ENCODE data around the gene PLA2G7. TPM values are rescaled to one million over a fixed set of nuclear protein-coding genes. Genes with fewer than 3 reads are reported as not detected.
"Not testable (repeated sequence)": the region's sequence is repeated elsewhere in the genome, so short reads cannot be mapped to it uniquely, and the experiment has no call there.

PLA2G7 gene
- polyA plus RNA-seq, 1 experiment, result not detected

GRCh38 chr6:46776070-46776712, 41.0 kb upstream of the PLA2G7 start:
- ChIA-PET CTCF (no interaction called here), POLR2A (no interaction called here)
- DNase-seq (ENCODE audit: low read depth), result no peak
- no peaks in the 10 kb centered on the region for H3K27me3 ChIP-seq (ENCODE audit: control insufficient read depth, insufficient read depth, low read length)
- TF ChIP-seq, protein P1, sequence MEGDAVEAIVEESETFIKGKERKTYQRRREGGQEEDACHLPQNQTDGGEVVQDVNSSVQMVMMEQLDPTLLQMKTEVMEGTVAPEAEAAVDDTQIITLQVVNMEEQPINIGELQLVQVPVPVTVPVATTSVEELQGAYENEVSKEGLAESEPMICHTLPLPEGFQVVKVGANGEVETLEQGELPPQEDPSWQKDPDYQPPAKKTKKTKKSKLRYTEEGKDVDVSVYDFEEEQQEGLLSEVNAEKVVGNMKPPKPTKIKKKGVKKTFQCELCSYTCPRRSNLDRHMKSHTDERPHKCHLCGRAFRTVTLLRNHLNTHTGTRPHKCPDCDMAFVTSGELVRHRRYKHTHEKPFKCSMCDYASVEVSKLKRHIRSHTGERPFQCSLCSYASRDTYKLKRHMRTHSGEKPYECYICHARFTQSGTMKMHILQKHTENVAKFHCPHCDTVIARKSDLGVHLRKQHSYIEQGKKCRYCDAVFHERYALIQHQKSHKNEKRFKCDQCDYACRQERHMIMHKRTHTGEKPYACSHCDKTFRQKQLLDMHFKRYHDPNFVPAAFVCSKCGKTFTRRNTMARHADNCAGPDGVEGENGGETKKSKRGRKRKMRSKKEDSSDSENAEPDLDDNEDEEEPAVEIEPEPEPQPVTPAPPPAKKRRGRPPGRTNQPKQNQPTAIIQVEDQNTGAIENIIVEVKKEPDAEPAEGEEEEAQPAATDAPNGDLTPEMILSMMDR (IDR thresholded peaks at IDR 0.05; ENCODE audit: insufficient read depth, low read depth, low read length), result no peak
- no peaks in the 10 kb centered on the region for H3K36me3 ChIP-seq (ENCODE audit: control insufficient read depth, insufficient read depth, low read length)
- no peak overlapping the region for H3K4me3 ChIP-seq (ENCODE audit: low read depth, low read length)

DNA sequence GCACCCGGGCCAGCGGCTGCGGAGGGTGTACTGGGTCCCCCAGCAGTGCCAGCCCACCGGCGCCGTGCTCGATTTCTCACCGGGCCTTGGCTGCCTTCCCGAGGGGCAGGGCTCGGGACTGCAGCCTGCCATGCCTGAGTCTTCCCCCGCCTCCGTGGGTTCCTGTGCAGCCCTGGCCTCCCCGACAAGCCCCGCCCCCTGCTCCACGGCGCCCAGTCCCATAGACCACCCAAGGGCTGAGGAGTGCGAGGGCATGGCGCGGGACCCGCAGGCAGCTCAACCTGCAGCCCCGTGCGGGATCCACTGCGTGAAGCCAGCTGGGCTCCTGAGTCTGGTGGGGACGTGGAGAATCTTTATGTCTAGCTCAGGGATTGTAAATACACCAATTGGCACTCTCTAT, 39.6 kb upstream of the PLA2G7 start:
- DNase-seq (ENCODE audit: low read depth); H3K4me3 ChIP-seq (ENCODE audit: low read depth, low read length); H3K27me3 ChIP-seq (ENCODE audit: control insufficient read depth, insufficient read depth, low read length); POLR2A ChIA-PET; H3K36me3 ChIP-seq (ENCODE audit: control insufficient read depth, insufficient read depth, low read length): not testable (repeated sequence)
- CTCF ChIA-PET, result interaction anchor here (0.8 kb wide), 1 partner anchor 12 kb away, joined by 3 read pairs; no protein-coding TSS in a partner anchor

DNA sequence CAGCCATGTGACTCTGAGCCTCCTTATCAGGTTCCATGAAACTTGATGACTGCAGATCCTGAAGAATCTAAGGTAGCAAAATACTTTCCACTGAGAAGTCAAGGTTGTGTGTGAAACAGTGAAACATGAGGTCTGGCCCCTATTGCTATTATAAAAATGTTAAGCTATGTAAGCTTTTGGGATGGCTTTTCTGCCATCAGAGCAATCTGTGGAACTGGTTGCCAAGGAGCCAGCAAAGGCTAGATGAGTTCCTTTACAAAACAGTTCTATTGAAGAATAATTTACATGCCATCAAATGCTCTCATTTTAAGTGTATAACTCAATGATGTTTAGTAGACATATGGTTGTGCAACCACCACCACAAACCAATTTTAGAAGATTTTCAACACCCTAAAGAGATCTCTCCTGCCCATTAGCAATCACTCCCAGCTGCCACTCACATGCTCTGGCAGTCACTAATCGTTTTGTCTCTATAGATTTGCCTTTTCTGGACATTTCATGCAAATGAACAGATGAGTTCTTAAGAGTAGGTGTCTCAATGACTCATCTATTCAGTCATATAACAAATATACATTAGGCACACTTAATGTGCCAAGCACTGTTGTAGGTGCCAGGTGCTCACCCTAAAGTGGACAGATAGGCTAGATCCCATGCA, 38.2 kb upstream of the PLA2G7 start:
- TF ChIP-seq, protein P1 (IDR thresholded peaks at IDR 0.05; ENCODE audit: insufficient read depth, low read depth, low read length), result no peak
- ChIA-PET POLR2A (no interaction called here), CTCF (no interaction called here)
- Histone ChIP-seq H3K4me3 (ENCODE audit: low read depth, low read length) (no peak overlapping the region), H3K27me3 (ENCODE audit: control insufficient read depth, insufficient read depth, low read length) (no peaks in the 10 kb centered on the region), H3K36me3 (ENCODE audit: control insufficient read depth, insufficient read depth, low read length) (no peaks in the 10 kb centered on the region)
- no peak for DNase-seq (ENCODE audit: low read depth)

- CTCF ChIA-PET, result no interaction called here
- Histone ChIP-seq H3K36me3 (ENCODE audit: control insufficient read depth, insufficient read depth, low read length) (no peaks in the 10 kb centered on the region), H3K27me3 (ENCODE audit: control insufficient read depth, insufficient read depth, low read length) (no peaks in the 10 kb centered on the region), H3K4me3 (ENCODE audit: low read depth, low read length) (no peak overlapping the region)
- POLR2A ChIA-PET, result no interaction called here
- DNase-seq (ENCODE audit: low read depth), result no peak
- TF ChIP-seq, protein P1 (IDR thresholded peaks at IDR 0.05; ENCODE audit: insufficient read depth, low read depth, low read length), result no peak
Observed at GRCh38 chr6:46772762-46773161, 37.6 kb upstream of the PLA2G7 start.

GRCh38 chr6:46772016-46772415, 36.8 kb upstream of the PLA2G7 start:
- Histone ChIP-seq H3K36me3 (ENCODE audit: control insufficient read depth, insufficient read depth, low read length) (no peaks in the 10 kb centered on the region), H3K27me3 (ENCODE audit: control insufficient read depth, insufficient read depth, low read length) (no peaks in the 10 kb centered on the region), H3K4me3 (ENCODE audit: low read depth, low read length) (no peak overlapping the region)
- CTCF ChIA-PET, result no interaction called here
- no peak for DNase-seq (ENCODE audit: low read depth)
- POLR2A ChIA-PET, result no interaction called here
- TF ChIP-seq, protein P1 (IDR thresholded peaks at IDR 0.05; ENCODE audit: insufficient read depth, low read depth, low read length), result no peak

DNA sequence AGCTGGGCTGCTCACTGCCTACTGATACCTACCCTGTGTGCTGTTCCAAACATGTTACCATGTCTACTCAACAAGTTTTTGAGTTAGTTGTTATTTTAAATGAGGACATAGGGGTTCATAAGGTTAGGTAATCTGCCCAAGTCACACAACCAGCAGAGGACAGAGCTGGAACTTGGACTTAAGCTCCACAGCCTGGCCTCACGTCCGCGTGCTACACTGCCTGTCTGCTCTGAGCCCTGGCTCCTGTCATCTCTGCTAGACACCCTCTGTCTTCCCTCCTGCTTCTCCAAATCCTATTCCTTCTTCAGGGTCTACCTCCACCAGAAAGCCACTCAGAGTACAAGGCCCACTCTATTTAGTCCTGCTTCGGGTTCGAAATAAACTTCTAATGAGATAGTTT, 29.8 kb upstream of the PLA2G7 start:
- TF ChIP-seq, protein P1 (IDR thresholded peaks at IDR 0.05; ENCODE audit: insufficient read depth, low read depth, low read length), result no peak

DNA sequence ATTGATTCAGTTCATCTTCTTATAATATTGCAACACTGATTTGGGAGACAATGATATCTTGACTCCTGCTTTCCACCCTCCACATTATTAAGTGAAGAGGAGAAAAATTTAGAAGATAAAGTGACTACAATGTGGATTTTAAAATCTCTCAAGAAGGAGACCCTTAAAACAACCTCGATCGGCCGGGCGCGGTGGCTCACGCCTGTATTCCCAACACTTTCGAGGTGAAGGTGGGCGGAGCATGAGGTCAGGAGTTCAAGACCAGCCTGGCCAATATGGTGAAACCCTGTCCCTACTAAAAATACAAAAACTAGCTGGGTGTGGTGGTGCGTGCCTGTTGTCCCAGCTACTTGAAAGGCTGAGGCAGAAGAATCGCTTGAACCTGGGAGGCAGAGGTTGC, 29.1 kb upstream of the PLA2G7 start:
- H3K4me3 ChIP-seq (ENCODE audit: low read depth, low read length); DNase-seq (ENCODE audit: low read depth); CTCF ChIA-PET; H3K36me3 ChIP-seq (ENCODE audit: control insufficient read depth, insufficient read depth, low read length); POLR2A ChIA-PET; H3K27me3 ChIP-seq (ENCODE audit: control insufficient read depth, insufficient read depth, low read length): not testable (repeated sequence)

More for the DNA sequence above, 29.8 kb upstream of the PLA2G7 start:
- Histone ChIP-seq H3K27me3 (ENCODE audit: control insufficient read depth, insufficient read depth, low read length) (no peaks in the 10 kb centered on the region), H3K4me3 (ENCODE audit: low read depth, low read length) (no peak overlapping the region), H3K36me3 (ENCODE audit: control insufficient read depth, insufficient read depth, low read length) (no peaks in the 10 kb centered on the region)
- ChIA-PET POLR2A (no interaction called here), CTCF (no interaction called here)
- DNase-seq (ENCODE audit: low read depth), result no peak

Data from BJ (cell line).